Mesendoderm (in vitro differentiated cells): ENCODE data around the gene WBP11.
"Not testable (repeated sequence)": the region's sequence is repeated elsewhere in the genome, so short reads cannot be mapped to it uniquely, and the experiment has no call there.

Source experiments
- DNase-seq: peaks from one replicate; pipeline ENCODE4 v3.0.0; 2013
- H2AK5ac ChIP-seq: 2 replicates; pipeline ENCODE4 v1.6.1; 2013; ENCODE audit warnings: low read length, inconsistent platforms
- H2BK120ac ChIP-seq: 2 replicates; pipeline ENCODE4 v1.6.1; 2013; ENCODE audit warnings: low read depth, mild to moderate bottlenecking, low read length, moderate library complexity, mixed read lengths
- H2BK15ac ChIP-seq: replicated peaks from 2 replicates; pipeline ENCODE4 v1.6.1; 2013; ENCODE audit warnings: low read depth, mild to moderate bottlenecking, moderate library complexity
- H2BK5ac ChIP-seq: 2 replicates; pipeline ENCODE4 v1.6.1; 2013; ENCODE audit warnings: low read length, inconsistent platforms
- H3K18ac ChIP-seq: 2 replicates; pipeline ENCODE4 v1.6.1; 2013; ENCODE audit warnings: mild to moderate bottlenecking, low read length, mixed read lengths
- H3K23ac ChIP-seq: one replicate; pipeline ENCODE4 v1.6.1; 2013; ENCODE audit warnings: low read length
- H3K27ac ChIP-seq: 2 replicates; pipeline ENCODE4 v1.5.1; 2013; ENCODE audit warnings: low read depth, mild to moderate bottlenecking, inconsistent platforms, low read length, moderate library complexity
- H3K27me3 ChIP-seq: 2 replicates; pipeline ENCODE4 v1.6.1; 2013; ENCODE audit warnings: low read length, control low read depth, mild to moderate bottlenecking, inconsistent platforms; ENCODE audit not compliant: insufficient read depth, poor library complexity
- H3K36me3 ChIP-seq: 2 replicates; pipeline ENCODE4 v1.6.1; 2013; ENCODE audit warnings: low read length, inconsistent platforms; ENCODE audit not compliant: control insufficient read depth, insufficient read depth
- H3K4ac ChIP-seq: one replicate; pipeline ENCODE4 v1.6.1; 2013; ENCODE audit warnings: low read depth, mild to moderate bottlenecking, low read length, moderate library complexity
- H3K4me1 ChIP-seq: 2 replicates; pipeline ENCODE4 v1.6.1; 2013; ENCODE audit warnings: low read depth, low read length, inconsistent platforms; ENCODE audit not compliant: control insufficient read depth
- H3K4me2 ChIP-seq: 2 replicates; pipeline ENCODE4 v1.6.1; 2013; ENCODE audit warnings: low read length
- H3K4me3 ChIP-seq: 2 replicates; pipeline ENCODE4 v1.5.1; 2013; ENCODE audit warnings: mild to moderate bottlenecking, low read length
- H3K56ac ChIP-seq: one replicate; pipeline ENCODE4 v1.6.1; 2013; ENCODE audit warnings: low read length
- H3K79me1 ChIP-seq: 2 replicates; pipeline ENCODE4 v1.6.1; 2013; ENCODE audit warnings: low read length, inconsistent platforms
- H3K79me2 ChIP-seq: 2 replicates; pipeline ENCODE4 v1.6.1; 2013; ENCODE audit warnings: mild to moderate bottlenecking, low read length; ENCODE audit not compliant: control insufficient read depth, insufficient read depth
- H3K9ac ChIP-seq: 2 replicates; pipeline ENCODE4 v1.6.1; 2013; ENCODE audit warnings: low read length, inconsistent platforms
- H4K5ac ChIP-seq: one replicate; pipeline ENCODE4 v1.6.1; 2013; ENCODE audit warnings: low read length
- H4K8ac ChIP-seq: one replicate; pipeline ENCODE4 v1.6.1; 2013; ENCODE audit warnings: low read depth, mild to moderate bottlenecking, control low read depth, low read length, moderate library complexity
- WGBS: extraction: QIAGEN DNeasy Blood & Tissue Kit; methylation state at CpG from one replicate; pipeline ENCODE4 v1.1.7; 2013; ENCODE audit warnings: low lambda C conversion rate, missing lambda C conversion rate; ENCODE audit not compliant: insufficient coverage; ENCODE audit errors: extremely low coverage; 5-methylcytosine and 5-hydroxymethylcytosine counted together

The WBP11 gene

GRCh38 chr12:14741942-14742341 lies 61.3 kb downstream of the WBP11 start:
- no peak overlapping the region for H2BK120ac ChIP-seq
- no peak overlapping the region for H2BK15ac ChIP-seq
- no peak overlapping the region for H3K27ac ChIP-seq
- H3K4me3 ChIP-seq: no peak overlapping the region
- no peak overlapping the region for H4K5ac ChIP-seq
- H3K36me3 ChIP-seq: no peaks in the 10 kb centered on the region
- H3K79me2 ChIP-seq: no peaks in the 10 kb centered on the region
- H3K4me2 ChIP-seq: no peak overlapping the region
- no peak overlapping the region for H3K9ac ChIP-seq
- no peak overlapping the region for H3K18ac ChIP-seq
- H3K23ac ChIP-seq: no peak overlapping the region
- no peak overlapping the region for H3K56ac ChIP-seq
- H3K79me1 ChIP-seq: no peaks in the 10 kb centered on the region
- no peaks in the 10 kb centered on the region for H3K4me1 ChIP-seq
- no CpG with 5 or more reads among the region's 2 CpGs for WGBS
- no peak for DNase-seq
- no peak overlapping the region for H4K8ac ChIP-seq
- H2AK5ac ChIP-seq: no peak overlapping the region
- no peaks in the 10 kb centered on the region for H3K27me3 ChIP-seq
- no peak overlapping the region for H2BK5ac ChIP-seq
- H3K4ac ChIP-seq: no peak overlapping the region

- H2BK120ac ChIP-seq: no peak overlapping the region
- H2AK5ac ChIP-seq: no peak overlapping the region
- no peaks in the 10 kb centered on the region for H3K27me3 ChIP-seq
- no peak overlapping the region for H3K4ac ChIP-seq
- no peak overlapping the region for H2BK15ac ChIP-seq
- no peaks in the 10 kb centered on the region for H3K36me3 ChIP-seq
- H3K18ac ChIP-seq: no peak overlapping the region
- H3K23ac ChIP-seq: no peak overlapping the region
- H2BK5ac ChIP-seq: no peak overlapping the region
- no peak overlapping the region for H3K27ac ChIP-seq
- H3K79me1 ChIP-seq: no peaks in the 10 kb centered on the region
- WGBS: no CpG with 5 or more reads among the region's 4 CpGs
- H3K4me2 ChIP-seq: no peak overlapping the region
- H3K79me2 ChIP-seq: no peaks in the 10 kb centered on the region
- H3K56ac ChIP-seq: no peak overlapping the region
- no peak for DNase-seq
- H3K4me1 ChIP-seq: no peaks in the 10 kb centered on the region
- H3K4me3 ChIP-seq: no peak overlapping the region
- no peak overlapping the region for H3K9ac ChIP-seq
- no peak overlapping the region for H4K5ac ChIP-seq
- no peak overlapping the region for H4K8ac ChIP-seq
Measured at GRCh38 chr12:14741153-14741552, 62.1 kb downstream of the WBP11 start.

DNA sequence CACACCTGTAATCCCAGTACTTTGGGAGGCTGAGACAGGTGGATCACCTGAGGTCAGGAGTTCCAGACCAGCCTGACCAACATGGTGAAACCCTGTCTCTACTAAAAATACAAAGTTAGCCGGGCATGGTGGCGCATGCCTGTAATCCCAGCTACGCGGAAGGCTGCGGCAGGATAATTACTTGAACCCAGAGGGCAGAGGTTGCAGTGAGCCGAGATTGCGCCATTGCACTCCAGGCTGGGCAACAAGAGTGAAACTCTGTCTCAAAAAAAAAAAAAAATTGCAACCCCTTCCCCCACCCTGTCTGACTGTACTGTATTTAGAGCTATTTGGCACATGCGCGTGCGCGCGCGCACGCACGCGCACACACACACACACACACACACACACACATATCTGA lies 66.8 kb downstream of the WBP11 start:
- not testable (repeated sequence) for H3K18ac ChIP-seq, H3K9ac ChIP-seq, H3K56ac ChIP-seq, H2BK120ac ChIP-seq, DNase-seq, H3K79me2 ChIP-seq, H2AK5ac ChIP-seq, H2BK5ac ChIP-seq, H3K4me3 ChIP-seq, H3K4me1 ChIP-seq, H3K27ac ChIP-seq, H3K4ac ChIP-seq, H4K8ac ChIP-seq, H3K27me3 ChIP-seq, H3K79me1 ChIP-seq, H3K4me2 ChIP-seq, H2BK15ac ChIP-seq, H3K36me3 ChIP-seq, H4K5ac ChIP-seq, H3K23ac ChIP-seq
- no CpG with 5 or more reads among the region's 16 CpGs for WGBS
